H1 (cell line): ENCODE data around the gene BIRC5. TPM values are rescaled to one million over a fixed set of nuclear protein-coding genes. Genes with fewer than 3 reads are reported as not detected.

Experiments used
- CTCF ChIA-PET: fragments of 300-600 bp; sonication (Branson Sonifier 250); formaldehyde crosslinking; loops from one replicate; lab custom pipeline; 2021; ENCODE audit not compliant: partially characterized antibody; lab: Charles Lee
- POLR2A ChIA-PET: fragments of 300-600 bp; sonication (Branson Sonifier 250); formaldehyde crosslinking; loops from one replicate; lab custom pipeline; 2021; ENCODE audit warnings: inconsistent platforms; ENCODE audit not compliant: partially characterized antibody; lab: Charles Lee
- DNase-seq, 2 experiments: peaks; one replicate each; pipeline versions ENCODE4 v3.0.0 to v3.0.0-alpha.2; 2010 to 2022; ENCODE audit warnings: low spot score in 2 of 2, low read depth in 1 of 2, mixed read lengths in 1 of 2
- FAIRE-seq: peaks from 2 replicates; lab custom pipeline; 2011; peaks lifted over from hg19 to GRCh38; lab: Jason Lieb, UNC
- H2AFZ ChIP-seq: 2 replicates; pipeline ENCODE4 v1.8.1; 2012; ENCODE audit warnings: low read length, inconsistent platforms
- H2AK5ac ChIP-seq: 2 replicates; pipeline ENCODE4 v1.6.1; 2013; ENCODE audit warnings: low read depth, low read length
- H2BK120ac ChIP-seq: replicated peaks from 2 replicates; pipeline ENCODE3; 2013; ENCODE audit warnings: low read depth, low read length, inconsistent platforms
- H2BK12ac ChIP-seq: 2 replicates; pipeline ENCODE4 v1.6.1; 2013; ENCODE audit warnings: low read depth, low read length
- H2BK15ac ChIP-seq: 2 replicates; pipeline ENCODE4 v1.6.1; 2013; ENCODE audit warnings: low read length
- H2BK20ac ChIP-seq: 2 replicates; pipeline ENCODE4 v1.6.1; 2013; ENCODE audit warnings: low read length
- H2BK5ac ChIP-seq: 2 replicates; pipeline ENCODE4 v1.6.1; 2013; ENCODE audit warnings: low read depth, low read length
- H3K14ac ChIP-seq: 2 replicates; pipeline ENCODE4 v1.6.1; 2013; ENCODE audit warnings: inconsistent platforms; ENCODE audit not compliant: insufficient read length
- H3K18ac ChIP-seq: 2 replicates; pipeline ENCODE4 v1.6.1; 2013; ENCODE audit warnings: low read length; ENCODE audit errors: extremely low read depth
- H3K23ac ChIP-seq: 2 replicates; pipeline ENCODE4 v1.6.1; 2013; ENCODE audit warnings: inconsistent platforms; ENCODE audit not compliant: insufficient read length
- H3K23me2 ChIP-seq: 2 replicates; pipeline ENCODE4 v1.6.1; 2013; ENCODE audit warnings: low read depth, low read length
- H3K27ac ChIP-seq: 2 replicates; pipeline ENCODE4 v1.6.1; 2011; ENCODE audit warnings: low read depth, low read length, inconsistent platforms
- H3K27me3 ChIP-seq, 4 experiments: replicated peaks in 1 of 4; 1 replicate in 1 of 4; 2 replicates in 3 of 4; pipeline versions ENCODE4 v1.6.1 to v1.8.1; 2011 to 2013; ENCODE audit warnings: low read length in 3 of 4, mild to moderate bottlenecking in 3 of 4, inconsistent platforms in 2 of 4, mixed read lengths in 2 of 4, moderate library complexity in 1 of 4; ENCODE audit not compliant: control insufficient read depth in 3 of 4, insufficient read depth in 3 of 4; ENCODE audit errors: extremely low read depth in 1 of 4
- H3K36me3 ChIP-seq, 4 experiments: 2 replicates each; pipeline versions ENCODE4 v1.6.1 to v1.8.1; 2011 to 2013; ENCODE audit warnings: mild to moderate bottlenecking in 4 of 4, low read length in 3 of 4, moderate library complexity in 2 of 4, control low read depth in 1 of 4, inconsistent platforms in 1 of 4; ENCODE audit not compliant: insufficient read depth in 4 of 4, control insufficient read depth in 2 of 4
- H3K4ac ChIP-seq: replicated peaks from 2 replicates; pipeline ENCODE3; 2013; ENCODE audit warnings: low read length, low read depth, mixed read lengths, inconsistent platforms; ENCODE audit not compliant: insufficient read length
- H3K4me1 ChIP-seq, 4 experiments: replicated peaks in 1 of 4; 1 replicate in 1 of 4; 2 replicates in 3 of 4; pipeline versions ENCODE4 v1.6.1 to v1.8.1; 2011 to 2013; ENCODE audit warnings: low read length in 3 of 4, inconsistent platforms in 2 of 4, mixed read lengths in 1 of 4; ENCODE audit not compliant: insufficient read depth in 4 of 4, control insufficient read depth in 3 of 4
- H3K4me2 ChIP-seq, 2 experiments: 2 replicates each; pipeline versions ENCODE4 v1.6.1 to v1.8.1; 2011 to 2013; ENCODE audit warnings: low read depth in 2 of 2, low read length in 2 of 2, control low read depth in 1 of 2, inconsistent platforms in 1 of 2, mild to moderate bottlenecking in 1 of 2; ENCODE audit not compliant: insufficient read depth in 1 of 2
- H3K4me3 ChIP-seq, 4 experiments: fragments of 200-600, 300-600 bp in 1 of 4; sonication (generic), shearing (Covaris generic), sonication (Bioruptor Twin) in 1 of 4; 2 replicates each; pipeline versions ENCODE4 v1.5.1 to v1.8.1; 2011 to 2016; ENCODE audit warnings: low read length in 4 of 4, low read depth in 3 of 4, control low read depth in 2 of 4, inconsistent platforms in 2 of 4, mild to moderate bottlenecking in 2 of 4, mixed read lengths in 1 of 4, moderate library complexity in 1 of 4; ENCODE audit not compliant: insufficient read depth in 2 of 4; ENCODE audit errors: extremely low read depth in 1 of 4
- H3K56ac ChIP-seq: replicated peaks from 2 replicates; pipeline ENCODE3; 2013; ENCODE audit warnings: low read depth, mild to moderate bottlenecking, mixed read lengths, low read length, inconsistent platforms; ENCODE audit not compliant: insufficient read length
- H3K79me1 ChIP-seq: 2 replicates; pipeline ENCODE4 v1.6.1; 2013; ENCODE audit warnings: low read depth, low read length, control low read depth
- H3K79me2 ChIP-seq, 2 experiments: 2 replicates each; pipeline versions ENCODE4 v1.6.1 to v1.8.1; 2012 to 2013; ENCODE audit warnings: low read length in 2 of 2, mild to moderate bottlenecking in 2 of 2, inconsistent platforms in 1 of 2; ENCODE audit not compliant: insufficient read depth in 2 of 2, control insufficient read depth in 1 of 2
- H3K9ac ChIP-seq, 4 experiments: replicated peaks in 1 of 4; 1 replicate in 1 of 4; 2 replicates in 3 of 4; pipeline versions ENCODE4 v1.6.1 to v1.8.1; 2011 to 2013; ENCODE audit warnings: low read depth in 3 of 4, low read length in 3 of 4, control low read depth in 2 of 4, mild to moderate bottlenecking in 2 of 4, moderate library complexity in 2 of 4, inconsistent platforms in 1 of 4; ENCODE audit errors: extremely low read depth in 1 of 4
- H3K9me3 ChIP-seq, 2 experiments: 2 replicates each; pipeline versions ENCODE4 v1.6.1 to v1.8.1; 2012 to 2013; ENCODE audit warnings: mild to moderate bottlenecking in 2 of 2, moderate library complexity in 2 of 2, control low read depth in 1 of 2, inconsistent platforms in 1 of 2, low read depth in 1 of 2, low read length in 1 of 2, mixed read lengths in 1 of 2; ENCODE audit not compliant: insufficient read depth in 2 of 2
- H4K20me1 ChIP-seq, 2 experiments: replicated peaks in 1 of 2; 2 replicates each; pipeline versions ENCODE3 to v1.8.1; 2011 to 2013; ENCODE audit warnings: inconsistent platforms in 2 of 2, low read length in 2 of 2, mild to moderate bottlenecking in 1 of 2; ENCODE audit not compliant: insufficient read depth in 2 of 2, control insufficient read depth in 1 of 2
- H4K5ac ChIP-seq: 2 replicates; pipeline ENCODE4 v1.6.1; 2013; ENCODE audit warnings: low read length, low read depth, mixed read lengths, inconsistent platforms; ENCODE audit not compliant: insufficient read length
- H4K8ac ChIP-seq: 2 replicates; pipeline ENCODE4 v1.8.0; 2013; ENCODE audit warnings: mild to moderate bottlenecking, moderate library complexity, low read length, inconsistent platforms; ENCODE audit not compliant: insufficient read depth; ENCODE audit errors: extremely low read depth
- H4K91ac ChIP-seq: replicated peaks from 2 replicates; pipeline ENCODE3; 2013; ENCODE audit warnings: low read length, mixed read lengths, inconsistent platforms; ENCODE audit not compliant: insufficient read length
- ASH2L ChIP-seq: fragments of 200-600, 300-600 bp; sonication (generic); IDR thresholded peaks from one replicate; pipeline ENCODE4 v1.7.1; 2017; ENCODE audit warnings: low read length
- BACH1 ChIP-seq: IDR thresholded peaks from 2 replicates; pipeline ENCODE4 v1.6.1; 2012; ENCODE audit warnings: low read length, improper control_type of control experiment
- CTBP2 ChIP-seq: IDR thresholded peaks from 2 replicates; pipeline ENCODE4 v1.7.0; 2011; ENCODE audit warnings: borderline replicate concordance, mild to moderate bottlenecking, moderate library complexity, mixed read lengths, low read length; ENCODE audit not compliant: insufficient read depth, insufficient read length
- WGBS, 2 experiments: shearing (Covaris generic) in 1 of 2; methylation state at CpG; one replicate each; pipeline versions ENCODE4 v1.1.6 to v1.1.7; 2013 to 2015; ENCODE audit warnings: low lambda C conversion rate in 2 of 2, mixed read lengths in 2 of 2, inconsistent platforms in 1 of 2, low coverage in 1 of 2, missing lambda C conversion rate in 1 of 2; ENCODE audit not compliant: insufficient replicate concordance in 2 of 2, insufficient coverage in 1 of 2, insufficient read length in 1 of 2; ENCODE audit errors: extremely low coverage in 1 of 2, missing lambda C conversion rate in 1 of 2; 5-methylcytosine and 5-hydroxymethylcytosine counted together
- polyA plus RNA-seq, 7 experiments: library from polyadenylated mRNA; depleted of rRNA in 3 of 7; stranded (reverse) in 5 of 7; unstranded in 2 of 7; fragments of >200 nt in 5 of 7; fragments of 200-250 nt in 2 of 7; gene quantifications; 1 replicate in 5 of 7; 2 replicates in 1 of 7; 4 replicates in 1 of 7; pipeline versions ENCODE4 v1.2.1 to v1.2.3, GENCODE V29; 2011 to 2013; ENCODE audit warnings: missing spikeins in 2 of 7, mixed read lengths in 2 of 7
- total RNA-seq: library from RNA; stranded (reverse); fragmentation: NEBNext Ultra II Directional; extraction: Animal tissue kit (Norgen Biotek cat#: 25700); gene quantifications from 2 replicates; pipeline ENCODE4 v1.2.1, GENCODE V29; 2021
- TF ChIP-seq, protein P1 (sequence below), 3 experiments: IDR thresholded peaks; 1 replicate in 2 of 3; 2 replicates in 1 of 3; pipeline versions ENCODE4 v1.5.1 to v1.6.1; 2011; ENCODE audit warnings: low read length in 3 of 3, mild to moderate bottlenecking in 3 of 3, inconsistent platforms in 2 of 3, low read depth in 1 of 3, moderate library complexity in 1 of 3; ENCODE audit not compliant: insufficient read depth in 1 of 3; ENCODE audit errors: control extremely low read depth in 1 of 3

Gene BIRC5
- total and polyA plus RNA-seq, 2 of the 8 experiments (the other 6 are each of a cell fraction or from before 2014, with no cell fraction given): 42.2 to 108 TPM

DNA sequence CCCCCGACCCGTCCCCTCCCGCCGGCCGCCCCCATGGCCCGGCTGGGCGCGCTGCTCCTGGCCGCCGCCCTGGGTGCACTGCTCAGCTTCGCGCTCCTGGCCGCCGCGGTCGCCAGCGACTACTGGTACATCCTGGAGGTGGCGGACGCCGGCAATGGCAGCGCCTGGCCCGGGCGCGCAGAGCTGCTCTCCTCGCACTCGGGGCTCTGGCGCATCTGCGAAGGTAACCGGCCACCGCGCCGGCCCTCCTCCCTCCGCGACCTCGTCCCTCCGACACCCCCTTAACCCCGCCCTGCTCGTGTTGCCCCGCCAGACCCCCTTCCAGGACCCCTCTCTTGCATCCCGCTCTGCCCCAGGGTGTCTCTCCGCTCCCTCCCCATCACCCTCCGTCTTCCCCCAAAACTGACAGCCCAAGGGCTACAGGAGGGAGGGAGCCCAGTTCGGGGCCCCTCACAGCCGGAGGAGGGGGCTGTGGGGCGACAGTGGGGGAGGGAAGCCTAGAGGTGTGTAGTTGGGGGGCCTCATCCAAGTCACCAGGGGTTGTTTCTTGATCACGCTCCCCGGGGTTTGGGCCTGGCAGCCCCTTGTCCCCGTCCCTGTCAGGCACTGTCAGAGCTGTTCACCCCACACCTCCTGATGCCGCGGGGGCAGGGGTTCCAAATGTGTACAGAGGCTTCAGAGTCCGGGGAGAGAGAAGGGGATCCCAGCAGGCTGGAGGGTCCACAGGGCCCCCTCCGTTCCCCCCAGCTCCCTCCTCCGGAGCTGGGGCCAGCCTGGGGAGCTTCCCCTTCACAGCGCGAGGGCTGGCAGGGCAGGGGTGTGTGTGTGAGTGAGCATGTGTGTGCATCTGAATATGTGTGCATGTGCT is 18.2 kb downstream of the BIRC5 start:
- peak in 1 of 2 experiments; percentile 79 for DNase-seq
- Histone ChIP-seq H3K14ac (no peak overlapping the region), H2BK12ac (no peak overlapping the region), H2AK5ac (no peak overlapping the region; the same call in 1 of the 2 replicates), H3K36me3 (no peaks in the 10 kb centered on the region), H3K9me3 (no peaks in the 10 kb centered on the region), H4K8ac (0 out of 2 replicates have a peak overlapping the region, but pooled peaks have one; percentile 57), H3K18ac (no peak overlapping the region; the same call in 1 of the 2 replicates), H3K79me2 (no peaks in the 10 kb centered on the region), H2BK5ac (no peak overlapping the region), H2BK15ac (peak overlapping the region; percentile 5; the same call in 1 of the 2 replicates), H3K4me1 (peaks cover 0 to 8% (median 5%) of the 10 kb centered on the region in 4 experiments; a peak in 5 of 7 replicates), H3K23me2 (peaks cover 5% of the 10 kb centered on the region; the same call in 1 of the 2 replicates), H3K79me1 (no peaks in the 10 kb centered on the region), H3K27ac (no peak overlapping the region), H3K4ac (no peak overlapping the region), H2AFZ (no peak overlapping the region), H3K27me3 (peaks cover 0 to 27% (median 22%) of the 10 kb centered on the region in 4 experiments; a peak in 6 of 7 replicates), H3K9ac (no peak overlapping the region), H2BK20ac (no peak overlapping the region), H3K4me2 (peak overlapping the region; percentile 81 to 82), H4K20me1 (peaks cover 0 to 2% of the 10 kb centered on the region in 2 experiments), H4K91ac (no peak overlapping the region), H4K5ac (no peak overlapping the region), H3K23ac (no peak overlapping the region), H3K4me3 (peak overlapping the region; percentile 55 to 68 (median 61)), H2BK120ac (no peak overlapping the region), H3K56ac (no peak overlapping the region)
- no peak for FAIRE-seq
- POLR2A ChIA-PET: interaction anchor here (1.1 to 1.5 kb wide), 2 partner anchors 10 to 16 kb away, joined by 3 to 5 read pairs; no protein-coding TSS in a partner anchor
- TF ChIP-seq BACH1: no peak
- TF ChIP-seq, protein P1, sequence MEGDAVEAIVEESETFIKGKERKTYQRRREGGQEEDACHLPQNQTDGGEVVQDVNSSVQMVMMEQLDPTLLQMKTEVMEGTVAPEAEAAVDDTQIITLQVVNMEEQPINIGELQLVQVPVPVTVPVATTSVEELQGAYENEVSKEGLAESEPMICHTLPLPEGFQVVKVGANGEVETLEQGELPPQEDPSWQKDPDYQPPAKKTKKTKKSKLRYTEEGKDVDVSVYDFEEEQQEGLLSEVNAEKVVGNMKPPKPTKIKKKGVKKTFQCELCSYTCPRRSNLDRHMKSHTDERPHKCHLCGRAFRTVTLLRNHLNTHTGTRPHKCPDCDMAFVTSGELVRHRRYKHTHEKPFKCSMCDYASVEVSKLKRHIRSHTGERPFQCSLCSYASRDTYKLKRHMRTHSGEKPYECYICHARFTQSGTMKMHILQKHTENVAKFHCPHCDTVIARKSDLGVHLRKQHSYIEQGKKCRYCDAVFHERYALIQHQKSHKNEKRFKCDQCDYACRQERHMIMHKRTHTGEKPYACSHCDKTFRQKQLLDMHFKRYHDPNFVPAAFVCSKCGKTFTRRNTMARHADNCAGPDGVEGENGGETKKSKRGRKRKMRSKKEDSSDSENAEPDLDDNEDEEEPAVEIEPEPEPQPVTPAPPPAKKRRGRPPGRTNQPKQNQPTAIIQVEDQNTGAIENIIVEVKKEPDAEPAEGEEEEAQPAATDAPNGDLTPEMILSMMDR (IDR thresholded peaks at IDR 0.05; ENCODE audit: control extremely low read depth in 1 of 3, insufficient read depth in 1 of 3, low read depth in 1 of 3, low read length in 3 of 3): 0 out of 4 replicates have a peak, but pooled peaks of 1 of the 3 experiments have one; percentile 2
- peak; percentile 85 for TF ChIP-seq ASH2L
- TF ChIP-seq CTBP2: peak; percentile 60
- CTCF ChIA-PET: interaction anchor here (1.1 to 4.6 kb wide), 2 partner anchors 19 to 56 kb away, joined by 3 to 24 read pairs; no protein-coding TSS in a partner anchor
- 9% methylated on average over 18 of the region's 55 CpGs; no CpG with 5 or more reads in 1 of the 2 experiments for WGBS, 2 experiments
